GM12878 (cell line): Measurements from ENCODE around the gene ELK3. TPM values are rescaled to one million over a fixed set of nuclear protein-coding genes. Genes with fewer than 3 reads are reported as not detected.

Experiments used
- ATAC-seq: fragments of 200-7000 bp; cut with Tn5 transposase; 3 replicates; pipeline ENCODE4 v1.9.1; 2020; ENCODE audit warnings: mild to moderate bottlenecking, moderate library complexity
- BruUV-seq: library from RNA; stranded (reverse); fragments of 400-500 nt; replicated peaks from 2 replicates; lab custom pipeline; 2021; lab: Mats Ljungman, UMichigan
- CTCF ChIA-PET: fragments of 300-600 bp; sonication (Branson Sonifier 250); formaldehyde crosslinking; extraction: SDS; loops from one replicate; lab custom pipeline; 2021; ENCODE audit warnings: inconsistent platforms; lab: Yijun Ruan, JAX
- POLR2A ChIA-PET: fragments of 350-600 bp; formaldehyde crosslinking; extraction: SDS; loops from one replicate; lab custom pipeline; 2021; ENCODE audit warnings: inconsistent platforms; lab: Charles Lee
- RAD21 ChIA-PET: fragments of 300-600 bp; sonication (Branson Sonifier 250); formaldehyde crosslinking; loops from one replicate; lab custom pipeline; 2023; ENCODE audit warnings: antibody characterized with exemption; ENCODE audit not compliant: unreplicated experiment; lab: Charles Lee
- SMC1A ChIA-PET: fragments of 300-600 bp; sonication (Branson Sonifier 250); formaldehyde crosslinking; loops from one replicate; lab custom pipeline; 2023; ENCODE audit not compliant: unreplicated experiment, uncharacterized antibody; lab: Charles Lee
- DNase-seq: peaks from one replicate; pipeline ENCODE4 v3.0.0-alpha.2; 2011; ENCODE audit warnings: low read depth, low spot score
- FAIRE-seq: peaks from 3 replicates; lab custom pipeline; 2011; peaks lifted over from hg19 to GRCh38; lab: Jason Lieb, UNC
- H2AFZ ChIP-seq: 2 replicates; pipeline ENCODE4 v1.6.0; 2011; ENCODE audit warnings: low read depth, low read length, control low read depth; ENCODE audit not compliant: control insufficient read depth
- H3K27ac ChIP-seq: 2 replicates; pipeline ENCODE4 v1.5.1; 2011; ENCODE audit warnings: control low read depth; ENCODE audit not compliant: control insufficient read depth, insufficient read depth
- H3K27me3 ChIP-seq, 2 experiments: replicated peaks in 1 of 2; 2 replicates each; pipeline versions ENCODE4 v1.6.0 to v1.6.1; 2011; ENCODE audit warnings: low read length in 1 of 2; ENCODE audit not compliant: control insufficient read depth in 2 of 2, insufficient read depth in 2 of 2
- H3K36me3 ChIP-seq, 2 experiments: 2 replicates each; pipeline ENCODE4 v1.5.1; 2011; ENCODE audit warnings: low read length in 1 of 2; ENCODE audit not compliant: control insufficient read depth in 2 of 2, insufficient read depth in 2 of 2
- H3K4me1 ChIP-seq: 2 replicates; pipeline ENCODE4 v1.6.1; 2011; ENCODE audit warnings: mild to moderate bottlenecking, low read length, moderate library complexity, mixed read lengths; ENCODE audit not compliant: control insufficient read depth, insufficient read depth
- H3K4me2 ChIP-seq: 2 replicates; pipeline ENCODE4 v1.6.0; 2011; ENCODE audit warnings: control low read depth; ENCODE audit not compliant: control insufficient read depth, insufficient read depth
- H3K4me3 ChIP-seq: fragments of 200-600 bp; sonication (generic); 2 replicates; pipeline ENCODE4 v1.5.1; 2016
- H3K79me2 ChIP-seq: 2 replicates; pipeline ENCODE4 v1.6.0; 2011; ENCODE audit warnings: low read length; ENCODE audit not compliant: control insufficient read depth, insufficient read depth
- H3K9ac ChIP-seq: 2 replicates; pipeline ENCODE4 v1.8.0; 2011; ENCODE audit warnings: low read length, control low read depth, mixed read lengths; ENCODE audit not compliant: control insufficient read depth, insufficient read depth
- H3K9me3 ChIP-seq: replicated peaks from 3 replicates; pipeline ENCODE4 v1.5.1; 2011; ENCODE audit warnings: mild to moderate bottlenecking, low read length; ENCODE audit not compliant: control insufficient read depth, insufficient read depth
- H4K20me1 ChIP-seq: 2 replicates; pipeline ENCODE4 v1.6.0; 2011; ENCODE audit not compliant: control insufficient read depth, insufficient read depth
- ATF7 ChIP-seq: fragments of 450-650 bp; IDR thresholded peaks from 2 replicates; pipeline ENCODE4 v1.6.1; 2016; ENCODE audit warnings: low read depth, mild to moderate bottlenecking
- CHD1 ChIP-seq: IDR thresholded peaks from 2 replicates; pipeline ENCODE4 v1.6.1; 2012; ENCODE audit warnings: low read depth, low read length, improper control_type of control experiment
- DPF2 ChIP-seq: fragments of 450-650 bp; IDR thresholded peaks from 2 replicates; pipeline ENCODE4 v1.6.1; 2017; ENCODE audit warnings: mild to moderate bottlenecking
- KLF5 ChIP-seq: fragments of 450-650 bp; IDR thresholded peaks from 2 replicates; pipeline ENCODE4 v1.6.1; 2014; ENCODE audit warnings: mild to moderate bottlenecking; ENCODE audit not compliant: partially characterized antibody
- NR2F1 ChIP-seq: fragments of 450-650 bp; conservative IDR thresholded peaks from 2 replicates; pipeline ENCODE4 v1.6.1; 2017; ENCODE audit warnings: mild to moderate bottlenecking
- RAD21 ChIP-seq: IDR thresholded peaks from 2 replicates; pipeline ENCODE4 v1.6.1; 2011; ENCODE audit warnings: mild to moderate bottlenecking, low read depth, low read length, moderate library complexity; ENCODE audit not compliant: insufficient read depth
- RUNX3 ChIP-seq: IDR thresholded peaks from 2 replicates; pipeline ENCODE4 v1.6.1; 2012; ENCODE audit warnings: low read length, inconsistent platforms
- SMARCA5 ChIP-seq: fragments of 450-650 bp; IDR thresholded peaks from 2 replicates; pipeline ENCODE4 v1.6.1; 2017; ENCODE audit warnings: mild to moderate bottlenecking
- TCF7 ChIP-seq: IDR thresholded peaks from 2 replicates; pipeline ENCODE4 v1.6.1; 2014; ENCODE audit warnings: antibody characterized with exemption, borderline replicate concordance
- ZNF207 ChIP-seq: fragments of 450-650 bp; IDR thresholded peaks from 2 replicates; pipeline ENCODE4 v1.6.1; 2014; ENCODE audit warnings: antibody characterized with exemption, mild to moderate bottlenecking, borderline replicate concordance
- WGBS: methylation state at CpG from one replicate; pipeline ENCODE4 v1.1.6; 2016; ENCODE audit warnings: low lambda C conversion rate; ENCODE audit not compliant: insufficient replicate concordance, insufficient coverage; ENCODE audit errors: missing lambda C conversion rate; 5-methylcytosine and 5-hydroxymethylcytosine counted together
- in situ Hi-C: fragments of 300-500 bp; cut with MboI; formaldehyde crosslinking; loops from 9 replicates; pipeline ENCODE4 v1.14.3; 2018; ENCODE audit warnings: mixed read lengths
- intact Hi-C: fragments of 100-400 bp; cut with micrococcal nuclease; formaldehyde crosslinking; loops from one replicate; pipeline ENCODE4 v1.14.2; 2022; ENCODE audit not compliant: unreplicated experiment
- polyA plus RNA-seq, 11 experiments: library from polyadenylated mRNA; depleted of rRNA in 4 of 11; unstranded in 6 of 11; stranded (reverse) in 5 of 11; fragments of >200 nt; fragmentation: Nextera tagmentation in 4 of 11; fragmentation: Illumina TruSeq in 1 of 11; extraction: Ambion mirVana in 4 of 11; extraction: Trizol in 1 of 11; gene quantifications; 1 replicate in 1 of 11; 2 replicates in 10 of 11; pipeline versions ENCODE4 v1.2.1 to v1.2.3, GENCODE V29; 2011 to 2016; ENCODE audit warnings: inconsistent platforms in 2 of 11, missing spikeins in 2 of 11, low read depth in 1 of 11
- total RNA-seq, 4 experiments: library from RNA; depleted of rRNA in 3 of 4; stranded (reverse); fragments of >200 nt in 3 of 4; fragmentation: Illumina TruSeq in 1 of 4; extraction: Trizol in 1 of 4; gene quantifications; 2 replicates each; pipeline versions ENCODE4 v1.2.1 to v1.2.3, GENCODE V29; 2013 to 2021

ELK3 gene
- total and polyA plus RNA-seq, 10 of the 15 experiments (the other 5 are each of a cell fraction or from before 2014, with no cell fraction given), result 0.37 to 4.8 (median 0.88) TPM

DNA sequence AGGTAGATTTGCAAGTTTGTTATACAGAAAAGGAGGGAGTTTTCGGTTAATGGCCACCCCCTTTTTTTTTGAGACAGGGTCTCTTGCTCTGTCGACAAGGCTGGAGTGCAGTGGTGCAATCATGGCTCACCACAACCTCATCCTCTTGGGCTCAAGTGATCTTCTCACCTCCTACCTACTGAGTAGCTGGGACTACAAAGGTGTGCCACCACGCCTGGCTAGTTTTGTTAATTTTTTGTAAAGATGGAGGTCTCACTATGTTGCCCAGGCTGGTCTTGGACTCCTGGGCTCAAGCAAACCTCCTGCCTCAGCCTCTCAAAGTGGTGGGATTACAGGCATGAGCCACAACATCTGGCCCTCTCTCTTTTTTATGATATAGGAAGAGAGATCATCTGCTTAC lies 111.5 kb downstream of the ELK3 start (continued):
- TF ChIP-seq TCF7, result no peak

DNA sequence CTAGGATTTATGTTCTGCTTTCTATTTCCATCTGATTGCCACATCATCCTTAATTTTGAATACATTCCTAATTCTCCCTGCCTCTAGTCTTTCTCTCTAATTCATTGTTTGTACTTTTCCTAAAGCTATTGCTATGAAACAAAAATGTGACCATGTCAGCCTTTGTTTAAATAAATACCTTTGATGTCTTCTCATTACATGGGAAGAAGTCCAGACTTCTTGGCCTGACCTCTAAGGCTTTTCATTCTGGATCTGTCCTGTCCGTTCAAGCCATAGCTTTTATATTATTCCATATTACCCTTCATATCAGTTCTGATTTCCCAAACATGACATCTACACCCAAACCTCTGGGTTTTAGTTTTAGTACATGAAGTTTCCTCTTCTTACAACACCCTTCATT lies 114.7 kb downstream of the ELK3 start:
- no peak overlapping the region for H3K9ac ChIP-seq
- H3K27me3 ChIP-seq, result no peaks in the 10 kb centered on the region
- ATAC-seq (no peak), FAIRE-seq (no peak), DNase-seq (no peak)
- in situ Hi-C loops (no loop called here), intact Hi-C loops (no loop called here)
- ChIA-PET SMC1A (interaction anchor here (1.1 to 1.2 kb wide), 2 partner anchors 89 to 227 kb away, joined by 3 read pairs; no protein-coding TSS in a partner anchor), CTCF (interaction anchor here (1.7 kb wide), 1 partner anchor 28 kb away, joined by 4 read pairs; no protein-coding TSS in a partner anchor), RAD21 (interaction anchor here (1.3 kb wide), 2 partner anchors 91 to 94 kb away, joined by 3 to 5 read pairs; partner anchors contain the start of gene CDK17), POLR2A (no interaction called here)
- H3K4me1 ChIP-seq, result peaks cover 8% of the 10 kb centered on the region
- H3K36me3 ChIP-seq, result peaks cover 0 to 10% of the 10 kb centered on the region in 2 experiments; a peak in 2 of 4 replicates
- no peak overlapping the region for H3K27ac ChIP-seq
- no peak overlapping the region for H2AFZ ChIP-seq
- TF ChIP-seq SMARCA5 (no peak), DPF2 (no peak)
- H4K20me1 ChIP-seq, result no peaks in the 10 kb centered on the region
- H3K9me3 ChIP-seq, result no peaks in the 10 kb centered on the region
- no peak overlapping the region for H3K4me3 ChIP-seq
- H3K79me2 ChIP-seq, result peaks cover 5% of the 10 kb centered on the region
- TSS peak; percentile 37 for BruUV-seq
- 71% methylated on average over 1 of the region's 1 CpG for WGBS
- H3K4me2 ChIP-seq, result no peak overlapping the region

DNA sequence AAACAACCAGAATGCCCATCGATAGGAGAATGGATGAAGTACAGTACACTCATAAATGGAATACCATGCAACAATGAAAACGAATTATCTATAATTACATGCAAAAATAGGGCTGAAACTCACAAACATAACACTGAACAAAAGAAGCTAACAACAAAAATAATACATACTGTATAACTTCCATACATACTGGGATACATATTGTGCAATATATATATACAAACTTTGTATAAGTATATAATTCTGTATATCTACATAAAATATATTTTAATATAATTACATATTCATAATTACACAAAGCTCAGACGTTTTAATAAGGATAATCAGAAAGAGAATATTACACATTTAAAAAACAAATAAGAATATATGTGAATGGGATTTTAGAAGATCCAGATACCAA lies 115.9 kb downstream of the ELK3 start:
- no TSS peak for BruUV-seq
- ChIA-PET RAD21 (interaction anchor here (1.2 kb wide), 1 partner anchor 89 kb away, joined by 3 read pairs; no protein-coding TSS in a partner anchor), CTCF (interaction anchor here (0.6 to 1.9 kb wide), 4 partner anchors 9 to 89 kb away, joined by 3 to 5 read pairs (median 4); no protein-coding TSS in a partner anchor), POLR2A (interaction anchor here (0.5 to 0.6 kb wide), 2 partner anchors 13 to 1121 kb away, joined by 4 to 8 read pairs; no protein-coding TSS in a partner anchor), SMC1A (interaction anchor here (0.8 to 1.3 kb wide), 2 partner anchors 27 to 28 kb away, joined by 4 read pairs; no protein-coding TSS in a partner anchor)
- Histone ChIP-seq H4K20me1 (no peaks in the 10 kb centered on the region), H3K9ac (no peak overlapping the region), H3K27me3 (no peaks in the 10 kb centered on the region), H3K9me3 (no peaks in the 10 kb centered on the region), H3K79me2 (peaks cover 14% of the 10 kb centered on the region)
- 49% methylated on average over 3 of the region's 3 CpGs for WGBS
- DNase-seq (no peak), ATAC-seq (no peak), FAIRE-seq (no peak)
- TF ChIP-seq ATF7 (no peak), RUNX3 (no peak), RAD21 (no peak), CHD1 (no peak), ZNF207 (no peak), KLF5 (no peak), NR2F1 (no peak)
- TF ChIP-seq, all 136 proteins: peak for 0
- H2AFZ ChIP-seq, result no peak overlapping the region
- H3K27ac ChIP-seq, result no peak overlapping the region
- H3K4me3 ChIP-seq, result no peak overlapping the region
- intact Hi-C loops (no loop called here), in situ Hi-C loops (no loop called here)
- peaks cover 18% of the 10 kb centered on the region for H3K4me1 ChIP-seq
- H3K36me3 ChIP-seq, result peaks cover 0 to 10% of the 10 kb centered on the region in 2 experiments; a peak in 2 of 4 replicates
- H3K4me2 ChIP-seq, result no peak overlapping the region
